ENCODE measurements around the gene TAS2R38.
A peak's percentile ranks its signal among the peaks of the same experiment; 100 is the strongest.

TAS2R38 gene

DNA sequence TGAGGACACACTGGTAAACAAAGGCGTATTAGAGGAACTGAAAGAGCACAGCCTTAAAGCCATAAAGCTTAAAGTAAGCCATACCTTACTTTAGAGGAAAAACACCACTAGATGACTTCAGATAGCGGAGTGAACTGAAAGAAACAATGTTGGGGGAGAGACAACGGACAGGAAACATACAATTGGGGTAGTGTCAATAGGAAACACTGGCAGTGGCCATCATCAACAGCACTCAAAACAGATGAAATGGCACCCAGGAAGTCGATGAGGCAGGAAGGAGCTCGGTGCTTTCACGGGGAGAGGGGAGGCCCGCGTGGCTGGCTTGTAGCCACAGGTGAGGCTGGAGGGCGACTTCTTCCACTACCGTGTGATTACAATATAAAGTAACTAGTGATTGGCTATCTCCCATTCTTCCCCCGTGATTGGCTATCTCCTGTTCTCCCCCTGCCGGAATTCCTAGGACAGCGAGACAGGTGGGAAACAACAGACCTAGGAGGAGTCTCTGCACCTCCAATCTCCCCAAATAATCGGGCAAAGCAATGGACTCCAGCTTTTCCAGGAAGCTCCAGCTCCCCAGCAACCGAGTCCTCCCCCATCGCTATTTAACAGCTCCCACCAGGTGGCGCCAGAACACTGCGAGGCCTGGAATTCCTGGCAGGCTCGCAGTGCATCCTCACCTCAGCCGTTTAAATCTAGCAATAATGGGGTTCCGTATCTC lies 2.4 kb upstream of the TAS2R38 start:
- peak; percentile 75 to 97 for DNase-seq

- DNase-seq, result no peak
These were observed 1.3 kb upstream of the TAS2R38 start for GRCh38 chr7:141974831-141975230.

DNA sequence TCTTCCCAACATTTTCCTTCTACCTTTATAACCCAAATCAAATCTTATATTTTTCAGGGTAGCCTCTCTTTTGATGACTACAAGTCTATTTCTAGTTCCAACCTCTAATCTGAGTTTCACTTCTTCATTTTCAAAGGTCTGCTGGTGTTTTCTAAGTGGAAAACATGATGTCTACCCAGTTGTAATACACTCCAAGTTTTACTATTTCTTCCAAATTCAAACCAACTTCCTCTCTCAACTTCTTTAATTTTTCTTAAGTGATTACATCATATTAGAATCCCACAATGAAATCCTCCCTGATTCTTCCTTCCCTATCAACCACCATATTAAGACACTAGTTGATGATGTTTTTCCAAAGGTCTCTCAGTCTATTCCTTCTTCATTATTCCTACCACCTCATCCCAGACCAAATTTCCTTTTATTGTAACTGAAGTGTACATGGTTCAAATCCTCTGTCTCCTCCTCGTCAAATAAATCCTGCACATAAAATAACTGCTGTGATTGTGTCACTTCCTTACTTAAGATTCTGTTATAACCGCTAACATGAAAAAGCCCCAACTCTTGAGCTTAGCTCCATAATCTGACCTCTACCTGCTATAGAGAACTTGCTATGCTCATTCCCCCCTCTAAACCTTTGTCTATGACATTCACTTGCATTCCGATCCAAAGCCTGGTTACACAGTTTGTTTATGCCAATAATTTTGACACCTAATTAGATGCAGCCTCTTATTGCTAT lies 12.7 kb downstream of the TAS2R38 start:
- DNase-seq, result peak; percentile 89 to 95

DNA sequence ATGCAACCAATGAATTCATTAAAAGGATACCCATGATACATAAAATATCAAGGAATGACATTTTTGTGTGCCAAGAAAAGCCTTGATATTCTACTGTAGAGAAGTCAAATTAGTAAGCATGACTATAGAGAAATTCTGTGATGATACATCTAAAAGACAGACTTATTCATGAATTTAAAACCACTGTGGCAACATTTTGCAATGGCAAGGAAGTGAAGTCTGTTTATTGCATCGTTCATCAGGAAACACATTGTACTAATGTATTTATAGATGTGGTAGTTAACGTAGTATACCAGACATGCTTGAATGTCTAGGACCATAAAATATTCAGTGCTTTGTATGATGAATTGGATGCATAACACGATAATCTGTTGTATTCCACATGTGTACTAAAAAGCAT lies 17.5 kb downstream of the TAS2R38 start:
- peak; percentile 75 to 80 for DNase-seq

DNA sequence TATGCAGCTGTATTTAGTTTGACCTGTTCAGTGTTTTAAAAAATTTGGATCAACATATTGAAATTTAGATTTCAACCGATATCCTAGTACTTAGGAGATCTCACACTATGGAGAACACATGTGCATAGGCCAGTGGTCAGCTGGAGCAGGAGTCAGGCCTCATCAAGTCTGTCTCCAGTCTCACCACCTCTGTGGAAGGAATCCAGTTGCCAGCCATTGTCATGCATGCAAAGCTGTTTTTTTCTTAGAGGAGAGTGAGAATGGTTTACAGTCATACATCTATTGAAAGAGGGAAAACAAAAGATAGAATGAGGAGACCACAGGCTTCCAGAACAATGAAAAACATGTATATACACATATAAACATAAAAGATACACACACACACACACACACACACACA lies 19.2 kb downstream of the TAS2R38 start:
- no peak for DNase-seq

DNA sequence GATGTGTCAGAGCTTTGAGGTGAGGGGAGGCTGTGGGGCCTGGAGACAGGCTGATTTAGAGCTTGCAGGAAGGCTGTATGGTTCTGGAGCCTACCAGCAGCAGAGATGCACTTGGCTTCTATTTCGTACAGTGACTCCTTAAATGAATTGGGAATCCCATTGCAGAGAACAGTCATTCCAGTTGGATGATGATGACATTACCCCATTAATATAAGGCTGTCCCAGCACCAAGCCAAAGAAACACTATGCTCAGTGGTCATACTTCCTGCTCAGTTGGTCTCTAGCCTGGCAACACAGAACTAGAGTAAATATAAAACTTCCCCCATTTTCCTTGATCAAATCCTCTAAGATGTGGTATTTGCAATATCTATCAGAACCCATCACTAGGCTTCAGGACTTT lies 21.1 kb downstream of the TAS2R38 start:
- DNase-seq, result no peak

GRCh38 chr7:141950806-141951205 lies 22.8 kb downstream of the TAS2R38 start:
- peak; percentile 59 to 61 for DNase-seq

GRCh38 chr7:141949911-141950310 lies 23.7 kb downstream of the TAS2R38 start:
- peak; percentile 47 to 53 for DNase-seq

DNA sequence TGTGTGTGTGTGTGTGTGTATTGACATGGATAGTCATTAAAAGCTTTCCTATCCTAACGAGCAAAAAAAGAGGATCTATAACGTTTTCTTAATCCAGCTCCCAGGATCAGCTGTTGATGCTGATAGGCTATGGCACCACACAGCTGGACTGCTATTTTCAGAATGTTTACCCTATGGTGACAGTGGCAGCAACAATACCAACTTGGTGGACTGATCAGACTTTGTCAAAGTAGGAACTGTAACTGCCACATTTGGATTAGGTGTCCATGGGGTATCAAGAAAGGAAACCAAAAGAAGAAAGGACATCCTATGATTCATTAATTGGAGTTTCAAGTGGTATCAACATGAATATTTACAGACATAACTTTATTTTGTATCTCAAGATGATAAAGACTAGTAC lies 24.1 kb downstream of the TAS2R38 start:
- DNase-seq, result peak; percentile 43 to 53

DNA sequence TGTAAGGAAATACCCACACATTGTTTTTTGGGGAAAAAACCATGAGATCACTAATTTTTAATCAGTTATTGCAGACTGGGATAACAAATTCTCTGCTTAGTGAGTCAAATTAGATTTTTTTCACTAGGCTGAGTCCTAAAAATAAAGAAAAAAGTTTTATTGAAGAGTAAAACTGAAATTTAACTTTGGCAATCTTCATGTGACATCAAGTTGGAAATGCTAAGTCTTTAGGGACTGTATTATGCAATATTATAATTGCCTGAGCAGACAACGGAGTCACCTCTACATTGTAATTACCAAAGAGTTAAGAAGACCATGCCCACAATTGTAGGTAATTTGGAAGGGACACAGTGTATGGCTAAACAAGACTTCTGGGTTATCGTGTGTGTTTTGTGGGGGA lies 24.6 kb downstream of the TAS2R38 start:
- DNase-seq, result peak; percentile 63

- peak; percentile 60 to 64 for DNase-seq
These were observed 26.8 kb downstream of the TAS2R38 start, which contains the start of gene CLEC5A for GRCh38 chr7:141946796-141947195. Gene CLEC5A (minus strand): TSS chr7:141946974. CDS start chr7:141946292, 682 bp downstream.

DNA sequence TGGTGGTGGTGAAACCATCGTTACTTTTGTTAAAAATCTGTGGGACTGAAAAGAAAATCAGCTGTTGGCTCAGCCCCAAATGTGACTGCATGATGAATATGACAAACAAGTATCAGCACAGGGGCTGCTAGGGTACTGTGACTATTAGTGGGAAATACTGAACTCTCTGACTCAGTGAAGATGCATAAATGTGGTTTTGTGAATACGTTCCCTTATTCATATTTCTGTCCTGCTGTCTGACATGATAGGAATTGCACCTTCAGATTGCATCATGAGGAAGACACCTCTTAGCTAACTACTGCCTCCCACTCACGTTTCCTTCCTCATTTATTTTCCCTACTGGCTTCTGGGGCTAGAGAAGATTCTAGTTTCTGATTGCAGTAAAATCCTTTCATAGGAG lies 28.2 kb downstream of the TAS2R38 start:
- peak; percentile 96 for DNase-seq

GRCh38 chr7:141944811-141945210 lies 28.8 kb downstream of the TAS2R38 start:
- peak; percentile 64 to 69 for DNase-seq

GRCh38 chr7:141943846-141944245 lies 29.7 kb downstream of the TAS2R38 start:
- DNase-seq, result no peak

- no peak for DNase-seq
These were observed 32.5 kb downstream of the TAS2R38 start for GRCh38 chr7:141941075-141941474.

GRCh38 chr7:141930211-141930610 lies 43.4 kb downstream of the TAS2R38 start:
- no peak for DNase-seq

DNA sequence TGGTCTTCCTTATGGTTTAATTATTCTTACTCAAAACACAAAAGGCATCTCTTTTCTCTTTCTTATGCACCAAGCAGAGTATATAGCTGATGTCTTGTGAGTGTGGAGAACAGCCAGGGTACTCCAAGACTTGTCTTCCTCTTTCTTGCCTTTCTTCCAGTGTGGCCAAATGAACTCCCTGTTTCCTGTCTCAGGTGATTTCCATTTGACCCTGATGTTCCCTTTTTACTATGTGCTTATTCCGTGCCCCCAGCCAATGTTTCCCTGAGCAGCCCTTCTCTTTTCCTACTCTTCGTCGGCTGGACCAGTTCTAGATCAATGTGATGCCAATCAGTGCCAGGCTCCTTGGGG lies 44.8 kb downstream of the TAS2R38 start:
- DNase-seq, result no peak

- peak; percentile 42 to 44 for DNase-seq
These were observed 45.3 kb downstream of the TAS2R38 start for GRCh38 chr7:141928146-141928844.

All from inflammatory macrophage treated with lipopolysaccharide for 1 hour (primary cell).